OCI-LY3 (cell line): ENCODE measurements around the gene SLC19A1.

Source experiments
- H2AFZ ChIP-seq: fragments of 200-600, 300-600 bp; shearing (Covaris generic); 2 replicates; pipeline ENCODE4 v1.6.0; 2014; ENCODE audit warnings: antibody characterized with exemption, low read depth, low read length
- H3K27ac ChIP-seq: fragments of 200-600, 300-600 bp; sonication (generic); 2 replicates; pipeline ENCODE4 v1.5.1; 2014; ENCODE audit warnings: mild to moderate bottlenecking, low read length, moderate library complexity, mixed read lengths
- H3K27me3 ChIP-seq: fragments of 200-600, 300-600 bp; sonication (generic); 2 replicates; pipeline ENCODE4 v1.6.1; 2014; ENCODE audit warnings: low read depth, low read length, mixed read lengths
- H3K36me3 ChIP-seq: fragments of 200-600, 300-600 bp; sonication (generic); replicated peaks from 2 replicates; pipeline ENCODE3; 2014; ENCODE audit warnings: low read depth, low read length, mixed read lengths
- H3K4me1 ChIP-seq: fragments of 300-600, 200-600 bp; sonication (generic); 2 replicates; pipeline ENCODE4 v1.6.1; 2014; ENCODE audit warnings: low read length, mixed read lengths
- H3K4me2 ChIP-seq: fragments of 200-600, 300-600 bp; sonication (generic); 2 replicates; pipeline ENCODE4 v1.6.1; 2014; ENCODE audit warnings: low read length, mixed read lengths
- H3K4me3 ChIP-seq: fragments of 300-600, 200-600 bp; sonication (generic); 2 replicates; pipeline ENCODE4 v1.5.1; 2014; ENCODE audit warnings: antibody characterized with exemption, mild to moderate bottlenecking, low read length, moderate library complexity
- H3K79me2 ChIP-seq: fragments of 300-600, 200-600 bp; shearing (Covaris generic); 2 replicates; pipeline ENCODE4 v1.6.1; 2014; ENCODE audit warnings: mild to moderate bottlenecking, low read length, mixed read lengths
- H3K9ac ChIP-seq: fragments of 300-600, 200-600 bp; shearing (Covaris generic); 2 replicates; pipeline ENCODE4 v1.6.0; 2014; ENCODE audit warnings: mild to moderate bottlenecking, low read length, moderate library complexity
- H3K9me3 ChIP-seq: fragments of 200-600, 300-600 bp; shearing (Covaris generic); 2 replicates; pipeline ENCODE4 v1.6.1; 2014; ENCODE audit warnings: low read length, mixed read lengths; ENCODE audit not compliant: insufficient read depth
- H4K20me1 ChIP-seq: fragments of 200-600, 300-600 bp; sonication (generic); 2 replicates; pipeline ENCODE4 v1.6.1; 2016; ENCODE audit warnings: low read length, mixed read lengths; ENCODE audit not compliant: insufficient read depth
- CTCF ChIP-seq: fragments of 200-600, 300-600 bp; sonication (generic); IDR thresholded peaks from 2 replicates; pipeline ENCODE4 v1.5.1; 2014; ENCODE audit warnings: antibody characterized with exemption, low read length, low read depth
- EZH2phosphoT487 ChIP-seq: fragments of 200-600 bp; shearing (Covaris generic); IDR thresholded peaks from 2 replicates; pipeline ENCODE4 v1.6.1; 2018; ENCODE audit warnings: antibody characterized with exemption, mixed run types, low read depth

SLC19A1 gene

DNA sequence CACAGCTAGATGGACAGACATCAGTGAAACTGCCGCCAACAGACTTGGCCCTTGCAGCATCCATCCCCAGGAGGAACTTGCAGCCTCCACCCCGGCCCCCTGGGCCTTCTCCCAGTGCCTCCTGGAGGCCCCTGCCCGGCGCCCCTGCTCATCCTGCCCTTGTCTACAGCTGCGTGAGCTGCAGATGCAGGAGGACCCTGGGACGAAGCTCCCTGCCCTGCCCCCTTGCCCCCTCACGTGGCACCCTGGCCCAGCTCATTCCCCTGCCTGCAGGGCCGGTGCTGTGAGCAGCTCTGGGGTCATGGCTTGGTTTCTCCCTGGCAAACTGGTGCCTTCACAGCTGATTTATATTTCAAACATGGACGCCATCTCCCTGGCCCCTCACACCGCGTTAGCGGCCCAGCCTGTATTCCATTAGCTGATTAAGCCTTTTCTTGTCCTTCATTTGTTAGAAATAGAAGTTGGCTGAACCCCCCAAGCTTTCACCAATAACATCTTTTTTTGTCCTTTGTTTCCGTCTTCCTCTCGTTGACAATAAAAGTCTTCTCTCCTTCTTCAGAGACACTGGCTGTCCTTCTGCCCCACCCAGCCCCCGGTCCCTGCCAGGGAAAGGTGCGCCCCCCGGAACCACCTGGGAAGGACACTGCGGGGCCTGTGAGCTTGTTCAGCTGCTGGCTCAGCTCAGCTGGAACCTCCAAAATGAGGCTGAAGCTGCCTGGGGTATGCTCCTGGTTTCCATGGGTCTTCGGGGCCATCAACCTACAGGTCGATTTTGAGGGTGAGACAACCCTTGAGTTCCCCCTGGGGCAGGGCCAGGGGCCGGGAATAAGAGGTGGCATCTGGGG is 34.0 kb upstream of the SLC19A1 start:
- Histone ChIP-seq H3K4me2 (no peak overlapping the region), H2AFZ (no peak overlapping the region), H4K20me1 (no peaks in the 10 kb centered on the region), H3K9me3 (no peaks in the 10 kb centered on the region), H3K4me3 (no peak overlapping the region), H3K9ac (no peak overlapping the region), H3K79me2 (no peaks in the 10 kb centered on the region), H3K27me3 (no peaks in the 10 kb centered on the region), H3K4me1 (peaks cover 8% of the 10 kb centered on the region), H3K36me3 (no peaks in the 10 kb centered on the region), H3K27ac (no peak overlapping the region)
- TF ChIP-seq EZH2phosphoT487 (no peak), CTCF (no peak)

DNA sequence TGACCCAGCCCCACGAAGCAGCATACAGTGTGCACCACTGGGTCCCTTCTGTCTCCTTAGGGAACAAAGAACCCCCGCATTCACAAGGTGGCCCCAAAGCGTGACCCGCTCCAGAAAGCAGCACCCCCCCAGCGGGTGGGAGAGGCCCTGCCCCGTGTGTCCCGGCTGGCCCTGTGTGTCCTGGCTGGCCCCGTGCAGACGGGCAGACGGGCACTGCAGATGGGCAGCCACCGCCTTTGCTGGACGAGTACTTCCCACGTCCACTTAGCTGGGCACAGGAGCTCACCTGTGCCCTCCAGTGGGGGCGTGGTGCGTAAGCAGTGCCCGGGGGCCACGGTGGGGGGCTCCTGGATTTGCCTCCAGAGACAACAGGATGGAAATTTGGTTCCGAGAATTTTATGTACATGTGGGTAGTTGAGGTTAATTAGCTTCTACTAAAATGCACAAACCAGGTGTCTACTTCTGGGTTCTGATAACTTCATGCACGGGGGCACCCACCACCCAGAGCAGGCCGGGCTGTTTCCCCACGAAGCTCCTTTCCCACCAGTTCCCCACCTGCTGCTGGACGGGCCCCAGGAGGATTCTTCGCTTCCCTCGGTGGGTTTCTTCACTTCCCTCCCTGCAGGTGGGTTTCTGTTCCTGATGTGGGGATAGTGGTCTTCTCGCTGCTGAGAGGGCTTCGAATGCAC is 33.2 kb upstream of the SLC19A1 start:
- no peak overlapping the region for H3K4me2 ChIP-seq

GRCh38 chr21:45574691-45575090 is 32.5 kb upstream of the SLC19A1 start:
- TF ChIP-seq CTCF, result no peak
- no peak for TF ChIP-seq EZH2phosphoT487
- no peak overlapping the region for H3K4me2 ChIP-seq
- H3K27me3 ChIP-seq, result no peaks in the 10 kb centered on the region
- H3K9ac ChIP-seq, result no peak overlapping the region
- H4K20me1 ChIP-seq, result no peaks in the 10 kb centered on the region
- no peaks in the 10 kb centered on the region for H3K9me3 ChIP-seq
- peaks cover 8% of the 10 kb centered on the region for H3K4me1 ChIP-seq
- no peaks in the 10 kb centered on the region for H3K36me3 ChIP-seq
- no peaks in the 10 kb centered on the region for H3K79me2 ChIP-seq
- no peak overlapping the region for H3K4me3 ChIP-seq
- H3K27ac ChIP-seq, result no peak overlapping the region
- no peak overlapping the region for H2AFZ ChIP-seq

More for the DNA sequence above, 33.2 kb upstream of the SLC19A1 start:
- no peak overlapping the region for H2AFZ ChIP-seq
- peaks cover 8% of the 10 kb centered on the region for H3K4me1 ChIP-seq
- H3K79me2 ChIP-seq, result no peaks in the 10 kb centered on the region
- no peak overlapping the region for H3K9ac ChIP-seq
- no peaks in the 10 kb centered on the region for H4K20me1 ChIP-seq
- TF ChIP-seq EZH2phosphoT487, result no peak
- H3K9me3 ChIP-seq, result no peaks in the 10 kb centered on the region
- H3K4me3 ChIP-seq, result no peak overlapping the region
- no peaks in the 10 kb centered on the region for H3K27me3 ChIP-seq
- H3K27ac ChIP-seq, result no peak overlapping the region
- no peaks in the 10 kb centered on the region for H3K36me3 ChIP-seq

GRCh38 chr21:45574081-45574501 is 31.9 kb upstream of the SLC19A1 start:
- no peak overlapping the region for H3K4me3 ChIP-seq

More at GRCh38 chr21:45574081-45574501, 31.9 kb upstream of the SLC19A1 start:
- H3K36me3 ChIP-seq, result no peaks in the 10 kb centered on the region
- H4K20me1 ChIP-seq, result no peaks in the 10 kb centered on the region
- peaks cover 8% of the 10 kb centered on the region for H3K4me1 ChIP-seq
- no peak overlapping the region for H3K9ac ChIP-seq
- TF ChIP-seq EZH2phosphoT487, result no peak
- no peak for TF ChIP-seq CTCF
- H3K4me2 ChIP-seq, result no peak overlapping the region
- H3K27me3 ChIP-seq, result no peaks in the 10 kb centered on the region
- no peak overlapping the region for H3K27ac ChIP-seq
- no peaks in the 10 kb centered on the region for H3K9me3 ChIP-seq
- H2AFZ ChIP-seq, result no peak overlapping the region
- no peaks in the 10 kb centered on the region for H3K79me2 ChIP-seq
